GM12873 (cell line): Measurements from ENCODE around the gene TRPM4.

ENCODE experiments used
- TF ChIP-seq, protein P1 (sequence below): IDR thresholded peaks from 2 replicates; pipeline ENCODE4 v1.5.1; 2012; ENCODE audit warnings: low read depth, mild to moderate bottlenecking, moderate library complexity, low read length, control low read depth; ENCODE audit not compliant: insufficient read depth; ENCODE audit errors: missing control alignments

Gene TRPM4

DNA sequence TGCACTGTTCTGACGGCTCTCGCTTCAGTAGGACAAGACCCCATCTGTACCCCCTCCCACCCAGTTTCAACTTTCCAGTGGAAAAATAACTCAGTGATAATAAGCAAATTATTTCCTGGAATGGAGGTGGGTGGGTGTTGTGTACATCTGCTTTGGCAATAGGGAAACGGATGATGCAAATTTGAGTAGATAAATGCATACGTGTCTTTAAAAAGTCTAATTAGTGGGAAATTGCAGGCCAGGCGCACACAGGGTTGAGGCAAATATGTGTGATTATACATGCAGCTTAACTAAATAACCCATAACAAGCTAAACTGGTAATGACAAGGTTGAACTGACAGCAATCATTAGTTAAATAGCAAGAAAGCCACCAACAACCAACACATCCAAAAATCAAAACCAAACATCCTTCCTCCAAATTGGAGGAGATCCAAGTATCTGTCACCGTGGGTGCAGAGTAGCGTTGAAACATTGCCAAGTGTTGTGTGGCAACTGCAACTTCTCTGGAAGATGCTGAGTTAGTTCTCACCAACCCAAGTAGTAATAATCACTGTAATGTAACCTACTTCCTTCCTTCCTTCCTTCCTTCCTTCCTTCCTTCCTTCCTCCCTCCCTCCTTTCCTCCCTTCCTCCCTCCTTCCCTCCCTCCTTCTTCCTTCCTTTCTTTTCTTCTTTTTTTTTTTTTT lies 54.6 kb downstream of the TRPM4 start:
- TF ChIP-seq, protein P1, sequence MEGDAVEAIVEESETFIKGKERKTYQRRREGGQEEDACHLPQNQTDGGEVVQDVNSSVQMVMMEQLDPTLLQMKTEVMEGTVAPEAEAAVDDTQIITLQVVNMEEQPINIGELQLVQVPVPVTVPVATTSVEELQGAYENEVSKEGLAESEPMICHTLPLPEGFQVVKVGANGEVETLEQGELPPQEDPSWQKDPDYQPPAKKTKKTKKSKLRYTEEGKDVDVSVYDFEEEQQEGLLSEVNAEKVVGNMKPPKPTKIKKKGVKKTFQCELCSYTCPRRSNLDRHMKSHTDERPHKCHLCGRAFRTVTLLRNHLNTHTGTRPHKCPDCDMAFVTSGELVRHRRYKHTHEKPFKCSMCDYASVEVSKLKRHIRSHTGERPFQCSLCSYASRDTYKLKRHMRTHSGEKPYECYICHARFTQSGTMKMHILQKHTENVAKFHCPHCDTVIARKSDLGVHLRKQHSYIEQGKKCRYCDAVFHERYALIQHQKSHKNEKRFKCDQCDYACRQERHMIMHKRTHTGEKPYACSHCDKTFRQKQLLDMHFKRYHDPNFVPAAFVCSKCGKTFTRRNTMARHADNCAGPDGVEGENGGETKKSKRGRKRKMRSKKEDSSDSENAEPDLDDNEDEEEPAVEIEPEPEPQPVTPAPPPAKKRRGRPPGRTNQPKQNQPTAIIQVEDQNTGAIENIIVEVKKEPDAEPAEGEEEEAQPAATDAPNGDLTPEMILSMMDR, result no peak

DNA sequence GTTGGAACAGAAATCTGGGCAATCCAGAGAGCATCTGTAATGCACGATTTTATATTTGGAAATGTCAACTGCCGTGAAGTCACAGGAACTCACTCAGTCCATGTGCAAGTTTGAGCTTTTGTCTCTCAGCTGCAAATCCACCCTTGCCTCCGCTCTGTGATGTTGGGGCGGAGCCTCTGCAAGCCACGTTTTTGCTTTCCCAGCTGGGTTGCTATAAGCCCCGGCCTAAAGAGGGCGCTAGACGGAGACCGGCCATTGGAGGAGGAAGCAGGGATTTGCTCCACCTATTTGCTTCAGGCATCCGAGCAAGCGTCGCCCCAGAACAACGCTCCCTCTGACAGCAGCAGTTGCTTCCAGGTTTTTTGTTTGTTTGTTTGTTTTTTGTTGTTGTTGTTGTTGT lies 56.2 kb downstream of the TRPM4 start:
- TF ChIP-seq, protein P1, result peak; percentile 22

DNA sequence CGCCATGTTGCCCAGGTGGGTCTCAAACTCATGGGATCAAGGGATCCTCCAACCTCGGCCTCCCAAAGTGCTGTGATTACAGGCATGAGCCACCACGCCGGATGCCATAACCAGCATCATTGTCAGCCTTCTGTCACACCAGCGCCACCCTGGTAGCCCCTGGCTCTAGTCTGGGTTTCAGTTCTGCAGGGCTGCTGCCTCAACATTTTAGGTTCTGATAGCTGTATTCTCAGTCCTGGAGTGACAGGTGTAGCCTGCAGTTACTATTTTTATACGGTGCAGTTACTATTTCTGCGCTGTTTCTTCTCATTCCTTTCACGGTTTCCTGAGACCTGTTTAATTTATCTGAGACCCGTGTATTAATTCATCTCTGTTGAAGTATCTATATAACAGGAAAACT lies 57.1 kb downstream of the TRPM4 start:
- TF ChIP-seq, protein P1, result peak; percentile 23

DNA sequence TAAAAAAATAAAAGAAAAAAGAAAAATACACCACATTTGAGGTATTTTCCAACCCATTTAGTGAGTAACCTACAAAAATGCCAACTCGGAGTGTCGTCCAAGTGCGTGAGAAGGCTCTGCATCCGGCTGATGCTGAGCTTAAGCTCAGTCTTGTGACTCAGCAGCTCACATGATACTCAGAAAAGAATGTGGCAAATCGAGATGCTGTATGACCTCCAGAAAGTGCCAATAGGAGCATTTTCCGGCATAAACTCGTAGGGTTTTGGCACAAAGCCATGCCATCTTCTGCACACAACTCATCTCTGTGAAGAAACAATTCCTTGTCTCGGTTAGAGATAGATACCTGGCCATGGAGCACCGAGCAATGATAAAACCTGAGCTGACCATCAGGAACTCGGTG lies 58.5 kb downstream of the TRPM4 start:
- TF ChIP-seq, protein P1, result no peak

DNA sequence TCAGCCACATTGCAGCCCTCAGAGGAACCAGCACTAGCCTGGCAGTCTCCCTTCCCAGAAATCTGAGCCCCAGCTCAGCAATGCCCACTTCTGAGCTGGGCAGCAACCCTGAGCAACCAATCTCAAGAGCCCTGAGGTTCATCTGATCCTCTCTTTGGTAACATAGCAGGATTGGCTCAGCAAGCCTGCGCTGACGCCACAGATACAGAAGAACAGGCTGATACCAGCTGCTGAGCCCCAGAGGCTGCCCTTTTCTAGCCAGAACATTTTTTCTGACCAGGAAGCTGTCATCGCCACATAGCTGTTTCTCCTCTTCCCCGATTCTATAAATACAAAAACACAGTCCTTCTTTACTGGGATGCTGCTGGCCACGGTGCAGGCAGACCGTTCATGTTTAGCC lies 59.8 kb downstream of the TRPM4 start:
- TF ChIP-seq, protein P1, result no peak

DNA sequence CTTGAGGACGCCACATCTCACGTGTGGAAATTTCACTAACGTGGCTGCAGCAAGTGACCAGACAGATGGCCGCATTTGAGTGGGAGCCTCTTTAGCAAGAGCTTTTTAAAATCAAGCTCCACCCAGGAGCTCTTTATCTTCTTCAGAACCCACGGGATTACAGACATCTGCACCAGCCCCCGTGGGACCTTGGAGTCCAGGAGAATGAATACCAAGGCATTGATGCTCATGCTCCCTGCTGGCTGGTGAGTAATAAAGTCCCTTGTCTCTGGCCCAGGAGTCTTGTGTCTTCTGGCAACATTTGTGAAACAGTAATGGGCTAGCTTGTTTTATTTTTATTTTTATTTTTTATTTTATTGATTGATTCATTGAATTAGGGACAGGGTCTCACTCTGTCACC lies 64.4 kb downstream of the TRPM4 start:
- TF ChIP-seq, protein P1, result no peak

DNA sequence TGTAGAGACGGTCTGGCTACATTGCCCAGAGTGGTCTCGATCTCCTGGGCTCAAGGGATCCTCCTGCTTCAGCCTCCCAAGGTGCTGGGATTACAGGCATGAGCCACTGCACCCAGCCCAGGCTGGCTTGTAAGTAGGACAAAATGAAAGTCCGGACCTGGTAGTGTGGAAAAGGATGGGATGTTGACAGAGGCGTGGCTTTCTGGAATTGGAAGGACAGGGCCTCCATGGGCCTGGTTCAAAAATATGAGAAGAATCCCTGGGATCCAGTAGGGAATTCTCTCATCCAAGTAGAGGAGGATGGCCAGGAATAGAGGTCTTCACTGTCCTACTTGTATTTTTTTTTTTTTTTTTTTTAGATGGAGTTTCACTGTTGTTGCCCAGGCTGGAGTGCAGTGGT lies 64.9 kb downstream of the TRPM4 start:
- TF ChIP-seq, protein P1, result no peak
